SU-DHL-6 (cell line): Measurements from ENCODE around the gene MPZL2.

Source experiments
- CTCF ChIP-seq: fragments of 200-600 bp; sonication (generic); IDR thresholded peaks from one replicate; pipeline ENCODE4 v1.5.1; 2017; ENCODE audit warnings: antibody characterized with exemption, mild to moderate bottlenecking, low read length, moderate library complexity; ENCODE audit not compliant: insufficient read depth, poor library complexity, severe bottlenecking
- EZH2phosphoT487 ChIP-seq: fragments of 200-600 bp; sonication (generic), shearing (Covaris generic); conservative IDR thresholded peaks from 2 replicates; pipeline ENCODE4 v1.6.1; 2018; ENCODE audit warnings: mild to moderate bottlenecking, antibody characterized with exemption, low read length, moderate library complexity, mixed read lengths

- TF ChIP-seq CTCF (no peak), EZH2phosphoT487 (no peak)
Measured at GRCh38 chr11:118259138-118259537, 5.0 kb downstream of the MPZL2 start.
